HEK293 (cell line): ENCODE data around the gene SSBP3.

ENCODE experiments used
- CTCF ChIA-PET: fragments of 350-600 bp; formaldehyde crosslinking; extraction: SDS; loops from one replicate; lab custom pipeline; 2021; ENCODE audit warnings: antibody characterized with exemption; lab: Yijun Ruan, JAX
- POLR2A ChIA-PET: fragments of 300-600 bp; formaldehyde crosslinking; extraction: SDS; loops from one replicate; lab custom pipeline; 2020; ENCODE audit warnings: antibody characterized with exemption, inconsistent platforms; lab: Yijun Ruan, JAX
- H3K27ac ChIP-seq: fragments of 200-500 bp; sonication (Bioruptor generic); 2 replicates; pipeline ENCODE4 v1.5.1; 2014; ENCODE audit warnings: low read depth, low read length, control low read depth, inconsistent platforms; ENCODE audit errors: extremely low read depth
- H3K36me3 ChIP-seq, 2 experiments: fragments of 200-500 bp in 1 of 2; sonication (Bioruptor generic) in 1 of 2; 1 replicate in 1 of 2; 2 replicates in 1 of 2; pipeline ENCODE4 v1.5.1; 2014 to 2017; ENCODE audit warnings: inconsistent platforms in 2 of 2, low read length in 2 of 2; ENCODE audit not compliant: control insufficient read depth in 2 of 2, insufficient read depth in 1 of 2
- H3K4me1 ChIP-seq: fragments of 200-500 bp; sonication (Bioruptor generic); 2 replicates; pipeline ENCODE4 v1.5.1; 2014; ENCODE audit warnings: mild to moderate bottlenecking, low read length, inconsistent platforms; ENCODE audit not compliant: control insufficient read depth, insufficient read depth
- H3K4me3 ChIP-seq: 2 replicates; pipeline ENCODE4 v1.5.1; 2011; ENCODE audit warnings: low read depth, mild to moderate bottlenecking, control low read depth, low read length, moderate library complexity
- H3K9me3 ChIP-seq: fragments of 200-500 bp; sonication (Bioruptor generic); 2 replicates; pipeline ENCODE4 v1.5.1; 2014; ENCODE audit warnings: low read depth, low read length, inconsistent platforms; ENCODE audit not compliant: control insufficient read depth, insufficient read depth
- HOXC10 ChIP-seq: sonication (generic); formaldehyde crosslinking; IDR thresholded peaks from 2 replicates; pipeline ENCODE4 v1.8.1; 2023; ENCODE audit warnings: mild to moderate bottlenecking, missing genetic modification reagents
- KLF8 ChIP-seq: fragments of 450-650 bp; formaldehyde crosslinking; IDR thresholded peaks from 2 replicates; pipeline ENCODE4 v1.5.1; 2016; ENCODE audit warnings: missing biosample characterization, missing genetic modification characterization
- TCF7L2 ChIP-seq: IDR thresholded peaks from 2 replicates; pipeline ENCODE4 v1.6.1; 2011; ENCODE audit warnings: low read depth, mild to moderate bottlenecking, inconsistent platforms, low read length, moderate library complexity, borderline replicate concordance
- YY1 ChIP-seq: fragments of 450-650 bp; formaldehyde crosslinking; IDR thresholded peaks from 2 replicates; pipeline ENCODE4 v1.5.1; 2018; ENCODE audit warnings: missing biosample characterization, missing genetic modification characterization
- ZNF112 ChIP-seq: fragments of 450-650 bp; formaldehyde crosslinking; IDR thresholded peaks from 2 replicates; pipeline ENCODE4 v1.5.0; 2017; ENCODE audit warnings: missing biosample characterization, missing genetic modification characterization
- ZNF114 ChIP-seq: fragments of 450-650 bp; formaldehyde crosslinking; IDR thresholded peaks from 2 replicates; pipeline ENCODE4 v1.5.0; 2017; ENCODE audit warnings: missing biosample characterization, missing genetic modification characterization
- ZNF169 ChIP-seq: fragments of 450-650 bp; formaldehyde crosslinking; IDR thresholded peaks from 2 replicates; pipeline ENCODE4 v1.5.1; 2016; ENCODE audit warnings: missing biosample characterization, missing genetic modification characterization
- ZNF266 ChIP-seq: fragments of 450-650 bp; formaldehyde crosslinking; IDR thresholded peaks from 2 replicates; pipeline ENCODE4 v1.5.1; 2016; ENCODE audit warnings: missing biosample characterization, missing genetic modification characterization, low read depth
- ZNF311 ChIP-seq: fragments of 450-650 bp; formaldehyde crosslinking; IDR thresholded peaks from 2 replicates; pipeline ENCODE4 v1.5.1; 2017; ENCODE audit warnings: missing biosample characterization, missing genetic modification characterization, borderline replicate concordance
- ZNF335 ChIP-seq: fragments of 450-650 bp; formaldehyde crosslinking; conservative IDR thresholded peaks from 2 replicates; pipeline ENCODE4 v1.5.1; 2016; ENCODE audit warnings: missing biosample characterization, missing genetic modification characterization
- ZNF341 ChIP-seq: fragments of 450-650 bp; formaldehyde crosslinking; IDR thresholded peaks from 2 replicates; pipeline ENCODE4; 2016; ENCODE audit warnings: low read depth, missing biosample characterization, missing genetic modification characterization
- ZNF366 ChIP-seq: fragments of 450-650 bp; formaldehyde crosslinking; conservative IDR thresholded peaks from 2 replicates; pipeline ENCODE4 v1.5.1; 2016; ENCODE audit warnings: missing biosample characterization, missing genetic modification characterization
- ZNF37A ChIP-seq: fragments of 450-650 bp; IDR thresholded peaks from 2 replicates; pipeline ENCODE4 v1.5.1; 2018; ENCODE audit warnings: missing biosample characterization, missing genetic modification characterization
- ZNF391 ChIP-seq: fragments of 450-650 bp; formaldehyde crosslinking; IDR thresholded peaks from 2 replicates; pipeline ENCODE4 v1.5.1; 2016; ENCODE audit warnings: low read depth, missing biosample characterization, missing genetic modification characterization, borderline replicate concordance
- ZNF394 ChIP-seq: fragments of 450-650 bp; formaldehyde crosslinking; IDR thresholded peaks from 2 replicates; pipeline ENCODE4 v1.5.1; 2016; ENCODE audit warnings: missing biosample characterization, missing genetic modification characterization, mild to moderate bottlenecking, moderate library complexity, borderline replicate concordance
- ZNF623 ChIP-seq: fragments of 450-650 bp; formaldehyde crosslinking; IDR thresholded peaks from 2 replicates; pipeline ENCODE4 v1.5.1; 2016; ENCODE audit warnings: missing biosample characterization, missing genetic modification characterization
- ZNF768 ChIP-seq: fragments of 450-650 bp; formaldehyde crosslinking; IDR thresholded peaks from 2 replicates; pipeline ENCODE4 v1.5.1; 2018; ENCODE audit warnings: missing biosample characterization, mild to moderate bottlenecking, missing genetic modification characterization
- TF ChIP-seq, protein P1 (sequence below): fragments of 450-650 bp; formaldehyde crosslinking; IDR thresholded peaks from 2 replicates; pipeline ENCODE4 v1.5.1; 2016; ENCODE audit warnings: missing biosample characterization, missing genetic modification characterization
- TF ChIP-seq, protein P2 (sequence below): sonication (generic); formaldehyde crosslinking; IDR thresholded peaks from 2 replicates; pipeline ENCODE4 v1.8.1; 2022; ENCODE audit warnings: mild to moderate bottlenecking, moderate library complexity, missing genetic modification reagents
- TF ChIP-seq, protein P3 (sequence below): fragments of 450-650 bp; formaldehyde crosslinking; conservative IDR thresholded peaks from 2 replicates; pipeline ENCODE4 v1.5.1; 2016; ENCODE audit warnings: low read depth, missing biosample characterization, missing genetic modification characterization
- TF ChIP-seq, protein P4 (sequence below): fragments of 450-650 bp; formaldehyde crosslinking; IDR thresholded peaks from 2 replicates; pipeline ENCODE4; 2016; ENCODE audit warnings: missing biosample characterization, missing genetic modification characterization

The SSBP3 gene

DNA sequence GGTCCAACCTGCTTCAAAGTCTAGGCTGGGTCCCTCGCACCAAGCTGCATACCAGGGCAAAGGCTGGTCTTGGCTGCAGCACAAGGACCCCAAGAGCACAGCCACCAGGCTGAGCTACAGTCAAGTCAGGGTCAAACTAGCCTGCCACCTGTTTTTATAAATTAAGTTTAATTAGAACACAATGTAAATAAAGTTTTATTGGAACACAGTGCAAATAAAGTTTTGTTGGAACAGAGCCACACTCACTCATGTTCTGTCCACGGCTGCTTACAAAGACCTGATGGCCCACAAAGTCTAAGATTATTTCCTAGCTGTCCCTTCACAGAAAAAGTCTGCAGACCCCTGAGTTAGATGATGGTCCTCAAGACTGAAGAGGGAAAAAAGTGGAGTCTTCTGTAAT lies 140.0 kb downstream of the SSBP3 start:
- Histone ChIP-seq H3K36me3 (peaks cover 0 to 4% of the 10 kb centered on the region in 2 experiments; a peak in 1 of 3 replicates), H3K4me1 (no peaks in the 10 kb centered on the region), H3K9me3 (no peaks in the 10 kb centered on the region), H3K4me3 (no peak overlapping the region), H3K27ac (no peak overlapping the region)
- TF ChIP-seq, protein P1, sequence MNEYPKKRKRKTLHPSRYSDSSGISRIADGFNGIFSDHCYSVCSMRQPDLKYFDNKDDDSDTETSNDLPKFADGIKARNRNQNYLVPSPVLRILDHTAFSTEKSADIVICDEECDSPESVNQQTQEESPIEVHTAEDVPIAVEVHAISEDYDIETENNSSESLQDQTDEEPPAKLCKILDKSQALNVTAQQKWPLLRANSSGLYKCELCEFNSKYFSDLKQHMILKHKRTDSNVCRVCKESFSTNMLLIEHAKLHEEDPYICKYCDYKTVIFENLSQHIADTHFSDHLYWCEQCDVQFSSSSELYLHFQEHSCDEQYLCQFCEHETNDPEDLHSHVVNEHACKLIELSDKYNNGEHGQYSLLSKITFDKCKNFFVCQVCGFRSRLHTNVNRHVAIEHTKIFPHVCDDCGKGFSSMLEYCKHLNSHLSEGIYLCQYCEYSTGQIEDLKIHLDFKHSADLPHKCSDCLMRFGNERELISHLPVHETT (tag by site-specific recombination), result no peak
- TF ChIP-seq, protein P2, sequence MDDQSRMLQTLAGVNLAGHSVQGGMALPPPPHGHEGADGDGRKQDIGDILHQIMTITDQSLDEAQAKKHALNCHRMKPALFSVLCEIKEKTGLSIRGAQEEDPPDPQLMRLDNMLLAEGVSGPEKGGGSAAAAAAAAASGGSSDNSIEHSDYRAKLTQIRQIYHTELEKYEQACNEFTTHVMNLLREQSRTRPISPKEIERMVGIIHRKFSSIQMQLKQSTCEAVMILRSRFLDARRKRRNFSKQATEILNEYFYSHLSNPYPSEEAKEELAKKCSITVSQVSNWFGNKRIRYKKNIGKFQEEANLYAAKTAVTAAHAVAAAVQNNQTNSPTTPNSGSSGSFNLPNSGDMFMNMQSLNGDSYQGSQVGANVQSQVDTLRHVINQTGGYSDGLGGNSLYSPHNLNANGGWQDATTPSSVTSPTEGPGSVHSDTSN (CRISPR knock-in tag), result no peak
- TF ChIP-seq, protein P3, sequence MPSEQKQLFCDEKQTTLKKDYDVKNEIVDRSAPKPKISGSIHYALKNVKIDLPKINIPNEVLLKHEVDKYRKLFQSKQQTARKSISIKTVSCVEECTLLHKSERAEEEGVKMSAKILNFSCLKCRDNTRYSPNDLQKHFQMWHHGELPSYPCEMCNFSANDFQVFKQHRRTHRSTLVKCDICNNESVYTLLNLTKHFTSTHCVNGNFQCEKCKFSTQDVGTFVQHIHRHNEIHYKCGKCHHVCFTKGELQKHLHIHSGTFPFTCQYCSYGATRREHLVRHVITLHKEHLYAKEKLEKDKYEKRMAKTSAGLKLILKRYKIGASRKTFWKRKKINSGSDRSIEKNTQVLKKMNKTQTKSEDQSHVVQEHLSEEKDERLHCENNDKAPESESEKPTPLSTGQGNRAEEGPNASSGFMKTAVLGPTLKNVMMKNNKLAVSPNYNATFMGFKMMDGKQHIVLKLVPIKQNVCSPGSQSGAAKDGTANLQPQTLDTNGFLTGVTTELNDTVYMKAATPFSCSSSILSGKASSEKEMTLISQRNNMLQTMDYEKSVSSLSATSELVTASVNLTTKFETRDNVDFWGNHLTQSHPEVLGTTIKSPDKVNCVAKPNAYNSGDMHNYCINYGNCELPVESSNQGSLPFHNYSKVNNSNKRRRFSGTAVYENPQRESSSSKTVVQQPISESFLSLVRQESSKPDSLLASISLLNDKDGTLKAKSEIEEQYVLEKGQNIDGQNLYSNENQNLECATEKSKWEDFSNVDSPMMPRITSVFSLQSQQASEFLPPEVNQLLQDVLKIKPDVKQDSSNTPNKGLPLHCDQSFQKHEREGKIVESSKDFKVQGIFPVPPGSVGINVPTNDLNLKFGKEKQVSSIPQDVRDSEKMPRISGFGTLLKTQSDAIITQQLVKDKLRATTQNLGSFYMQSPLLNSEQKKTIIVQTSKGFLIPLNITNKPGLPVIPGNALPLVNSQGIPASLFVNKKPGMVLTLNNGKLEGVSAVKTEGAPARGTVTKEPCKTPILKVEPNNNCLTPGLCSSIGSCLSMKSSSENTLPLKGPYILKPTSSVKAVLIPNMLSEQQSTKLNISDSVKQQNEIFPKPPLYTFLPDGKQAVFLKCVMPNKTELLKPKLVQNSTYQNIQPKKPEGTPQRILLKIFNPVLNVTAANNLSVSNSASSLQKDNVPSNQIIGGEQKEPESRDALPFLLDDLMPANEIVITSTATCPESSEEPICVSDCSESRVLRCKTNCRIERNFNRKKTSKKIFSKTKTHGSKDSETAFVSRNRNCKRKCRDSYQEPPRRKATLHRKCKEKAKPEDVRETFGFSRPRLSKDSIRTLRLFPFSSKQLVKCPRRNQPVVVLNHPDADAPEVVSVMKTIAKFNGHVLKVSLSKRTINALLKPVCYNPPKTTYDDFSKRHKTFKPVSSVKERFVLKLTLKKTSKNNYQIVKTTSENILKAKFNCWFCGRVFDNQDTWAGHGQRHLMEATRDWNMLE, result no peak
- TF ChIP-seq ZNF391 (tag by site-specific recombination), result no peak
- TF ChIP-seq ZNF341, result no peak
- no peak for TF ChIP-seq ZNF114 (tag by site-specific recombination)
- TF ChIP-seq ZNF623 (tag by site-specific recombination), result no peak
- no peak for TF ChIP-seq YY1 (tag by site-specific recombination)
- TF ChIP-seq ZNF37A (tag by site-specific recombination), result no peak
- TF ChIP-seq ZNF311 (tag by site-specific recombination), result no peak
- ChIA-PET CTCF (no interaction called here), POLR2A (no interaction called here)

DNA sequence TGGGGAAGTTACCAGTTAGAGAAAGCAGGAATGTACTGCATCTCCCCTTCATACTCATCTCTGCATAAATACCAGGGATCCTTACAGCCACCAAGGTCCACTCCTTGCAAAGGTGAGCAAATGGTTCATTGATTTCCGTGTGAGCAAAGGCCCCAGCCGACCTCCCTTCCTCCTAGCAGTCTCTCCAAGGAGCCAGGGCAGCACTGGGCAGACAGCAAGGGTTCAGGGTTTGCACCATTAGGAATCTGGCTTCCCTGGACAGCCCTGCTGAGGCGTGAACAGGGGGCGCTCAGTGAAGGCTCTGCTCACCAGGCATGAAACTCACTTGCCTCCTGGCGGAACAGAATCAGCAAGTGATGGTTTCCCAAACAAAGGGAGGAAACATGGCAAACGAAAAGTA lies 140.5 kb downstream of the SSBP3 start:
- ChIA-PET POLR2A (no interaction called here), CTCF (no interaction called here)
- H3K27ac ChIP-seq, result no peak overlapping the region
- H3K9me3 ChIP-seq, result no peaks in the 10 kb centered on the region
- peaks cover 0 to 3% of the 10 kb centered on the region in 2 experiments; a peak in 1 of 3 replicates for H3K36me3 ChIP-seq
- H3K4me1 ChIP-seq, result no peaks in the 10 kb centered on the region
- TF ChIP-seq ZNF266 (tag by site-specific recombination), result no peak
- TF ChIP-seq ZNF366 (tag by site-specific recombination), result no peak
- TF ChIP-seq KLF8 (tag by site-specific recombination), result no peak
- TF ChIP-seq TCF7L2, result no peak
- TF ChIP-seq, protein P4, sequence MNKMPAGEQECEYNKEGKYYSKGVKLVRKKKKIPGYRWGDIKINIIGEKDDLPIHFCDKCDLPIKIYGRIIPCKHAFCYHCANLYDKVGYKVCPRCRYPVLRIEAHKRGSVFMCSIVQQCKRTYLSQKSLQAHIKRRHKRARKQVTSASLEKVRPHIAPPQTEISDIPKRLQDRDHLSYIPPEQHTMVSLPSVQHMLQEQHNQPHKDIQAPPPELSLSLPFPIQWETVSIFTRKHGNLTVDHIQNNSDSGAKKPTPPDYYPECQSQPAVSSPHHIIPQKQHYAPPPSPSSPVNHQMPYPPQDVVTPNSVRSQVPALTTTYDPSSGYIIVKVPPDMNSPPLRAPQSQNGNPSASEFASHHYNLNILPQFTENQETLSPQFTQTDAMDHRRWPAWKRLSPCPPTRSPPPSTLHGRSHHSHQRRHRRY (tag by site-specific recombination), result no peak
- TF ChIP-seq ZNF394 (tag by site-specific recombination), result no peak
- TF ChIP-seq ZNF169 (tag by site-specific recombination), result no peak
- TF ChIP-seq ZNF335 (tag by site-specific recombination), result no peak
- no peak for TF ChIP-seq HOXC10 (CRISPR knock-in tag)
- TF ChIP-seq ZNF768 (tag by site-specific recombination), result no peak
- TF ChIP-seq ZNF112 (tag by site-specific recombination), result no peak
- TF ChIP-seq, all 188 proteins: peak for 0
- no peak overlapping the region for H3K4me3 ChIP-seq
